ENCODE measurements around the gene CRIM1.
A peak's percentile ranks its signal among the peaks of the same experiment; 100 is the strongest.

CRIM1 gene

DNA sequence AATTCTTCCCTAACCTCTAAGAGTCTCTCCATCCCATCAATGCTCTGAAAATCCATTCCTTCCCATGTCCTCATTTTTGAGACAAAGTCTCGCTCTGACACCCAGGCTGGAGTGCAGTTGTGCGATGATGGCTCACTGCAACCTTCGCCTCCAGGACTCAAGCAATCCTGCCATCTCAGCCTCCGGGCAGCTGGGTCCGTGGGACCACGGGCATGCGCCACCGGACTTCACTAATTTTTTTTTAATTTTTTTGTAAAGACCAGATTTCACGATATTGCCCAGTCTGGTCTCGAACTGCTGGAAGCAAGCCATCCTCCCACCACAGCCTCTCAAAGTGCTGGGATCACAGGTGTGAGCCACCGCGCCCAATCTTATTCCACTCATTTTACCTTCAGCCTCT lies 240.8 kb downstream of the CRIM1 start:
- no peak for DNase-seq

DNA sequence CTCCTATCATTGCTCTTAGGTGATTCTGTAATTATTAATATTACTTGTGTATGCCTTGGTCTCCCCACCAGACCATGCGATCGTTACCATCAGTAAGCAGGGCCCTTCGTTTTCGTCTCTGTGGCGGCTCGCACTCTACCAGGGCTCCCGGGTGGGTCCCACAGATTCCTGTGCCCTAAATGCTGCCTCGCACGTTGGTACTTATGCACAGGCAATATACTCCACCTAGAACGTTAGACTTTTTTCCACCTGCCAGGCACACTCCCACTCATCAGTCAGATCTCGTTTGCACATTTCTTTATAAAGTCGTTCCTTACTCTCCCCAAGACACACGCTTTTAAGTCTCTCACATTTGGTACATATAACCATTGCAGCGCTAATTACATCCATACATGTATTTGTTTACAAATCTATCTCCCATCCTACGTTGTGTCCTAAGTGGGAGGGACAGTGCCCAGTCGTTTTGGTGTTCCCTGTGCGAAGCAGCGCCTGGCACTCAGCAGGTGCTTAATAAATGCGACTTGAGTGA lies 241.5 kb downstream of the CRIM1 start:
- DNase-seq = no peak

DNA sequence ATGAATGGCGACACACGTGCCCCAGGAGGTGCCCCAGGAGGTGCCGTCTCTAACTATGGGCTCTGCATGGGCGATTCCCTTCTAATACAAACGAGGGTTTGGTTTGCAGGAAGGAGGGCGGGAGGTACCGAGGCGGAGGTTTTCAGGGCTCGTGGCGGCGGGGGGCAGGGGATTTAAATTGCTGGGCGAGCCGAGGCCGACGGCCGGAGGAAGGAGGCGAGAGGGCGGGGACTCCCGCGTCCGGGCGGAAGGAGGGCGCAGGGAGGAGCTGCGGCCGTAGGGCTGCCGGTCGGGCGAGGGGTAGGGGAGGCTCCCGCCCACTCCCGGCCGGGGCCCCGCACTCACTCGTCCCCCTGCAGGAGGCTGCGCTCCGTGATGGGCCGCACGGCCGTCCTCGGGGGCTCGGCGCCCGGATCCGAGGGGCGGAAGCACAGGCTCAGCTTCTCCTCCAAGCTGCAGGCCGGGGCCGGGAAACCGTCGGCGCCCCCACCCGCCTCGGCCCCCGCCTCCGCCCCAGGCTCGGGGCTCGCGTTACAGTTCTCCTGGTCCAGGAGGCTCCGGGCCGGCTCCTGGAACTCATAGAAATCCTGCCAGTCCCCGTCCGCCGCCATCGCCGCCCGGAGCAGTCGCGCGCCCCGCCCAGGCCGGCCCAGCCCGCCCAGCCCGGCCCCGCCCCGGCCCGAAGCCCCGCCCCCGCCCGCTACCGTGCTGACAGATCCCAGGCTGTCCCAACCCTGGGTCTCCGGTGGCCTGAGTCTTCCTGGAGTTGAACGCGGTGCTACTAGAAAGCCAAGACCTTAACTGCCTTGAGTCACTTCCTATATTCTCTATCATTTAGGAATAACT lies 242.2 kb downstream of the CRIM1 start, which contains the start of gene FEZ2:
Gene FEZ2, minus strand, starts transcription at position 637 of the 846 bp plus-strand sequence. Its CDS starts 26 bp downstream, at position 611.
- peak in 1 of 2 experiments; percentile 8 for DNase-seq
